Neural cell (in vitro differentiated cells): ENCODE measurements around the gene ANKRD49. TPM values are rescaled to one million over a fixed set of nuclear protein-coding genes. Genes with fewer than 3 reads are reported as not detected.

Source experiments
- H2AFZ ChIP-seq: fragments of 200-600, 300-800 bp; sonication (generic), shearing (Covaris generic); 2 replicates; pipeline ENCODE4 v1.6.0; 2014; ENCODE audit warnings: low read depth, mild to moderate bottlenecking, antibody characterized with exemption, low read length, moderate library complexity
- H3F3A ChIP-seq: fragments of 200-600 bp; shearing (Covaris generic); 2 replicates; pipeline ENCODE4 v1.6.1; 2016; ENCODE audit warnings: mild to moderate bottlenecking, moderate library complexity, mixed read lengths, antibody characterized with exemption, low read length; ENCODE audit not compliant: insufficient read depth, poor library complexity, severe bottlenecking
- H3K27ac ChIP-seq: fragments of 200-600, 300-800 bp; sonication (generic), shearing (Covaris generic); 2 replicates; pipeline ENCODE4 v1.5.1; 2014; ENCODE audit warnings: mild to moderate bottlenecking, low read length, moderate library complexity
- H3K27me3 ChIP-seq: fragments of 300-800, 200-600 bp; sonication (generic), shearing (Covaris generic); 2 replicates; pipeline ENCODE4 v1.6.0; 2014; ENCODE audit warnings: mild to moderate bottlenecking, low read depth, low read length, moderate library complexity; ENCODE audit not compliant: insufficient read depth
- H3K36me3 ChIP-seq: fragments of 300-800, 200-600 bp; sonication (generic), shearing (Covaris generic); 2 replicates; pipeline ENCODE4 v1.5.1; 2014; ENCODE audit warnings: mild to moderate bottlenecking, antibody characterized with exemption, low read length, moderate library complexity; ENCODE audit not compliant: insufficient read depth
- H3K4me2 ChIP-seq: fragments of 300-800, 200-600 bp; sonication (generic), shearing (Covaris generic); 2 replicates; pipeline ENCODE4 v1.6.0; 2014; ENCODE audit warnings: mild to moderate bottlenecking, low read length
- H3K4me3 ChIP-seq: fragments of 300-800, 200-600 bp; sonication (generic), shearing (Covaris generic); 2 replicates; pipeline ENCODE4 v1.5.1; 2014; ENCODE audit warnings: mild to moderate bottlenecking, low read length, moderate library complexity
- H3K79me2 ChIP-seq: fragments of 200-600 bp; shearing (Covaris generic); replicated peaks from 2 replicates; pipeline ENCODE4 v1.6.0; 2014; ENCODE audit warnings: mild to moderate bottlenecking, low read length, moderate library complexity; ENCODE audit not compliant: insufficient read depth
- H3K9ac ChIP-seq: fragments of 300-800, 200-600 bp; sonication (generic), shearing (Covaris generic); 2 replicates; pipeline ENCODE4 v1.6.1; 2016; ENCODE audit warnings: mild to moderate bottlenecking, low read length, mixed read lengths
- H3K9me2 ChIP-seq: fragments of 200-600 bp; shearing (Covaris generic); 2 replicates; pipeline ENCODE4 v1.6.1; 2016; ENCODE audit warnings: mild to moderate bottlenecking, low read length, mixed read lengths; ENCODE audit not compliant: insufficient read depth
- H3K9me3 ChIP-seq: fragments of 200-600, 300-800 bp; sonication (generic), shearing (Covaris generic); 2 replicates; pipeline ENCODE4 v1.6.1; 2016; ENCODE audit warnings: mild to moderate bottlenecking, mixed run types, low read length, moderate library complexity, mixed read lengths
- H4K20me1 ChIP-seq: fragments of 200-600 bp; shearing (Covaris generic); 2 replicates; pipeline ENCODE4 v1.6.1; 2016; ENCODE audit warnings: mild to moderate bottlenecking, mixed run types; ENCODE audit not compliant: insufficient read depth
- EP300 ChIP-seq: fragments of 450-650 bp; conservative IDR thresholded peaks from 2 replicates; pipeline ENCODE4 v1.6.1; 2014; ENCODE audit warnings: antibody characterized with exemption, mild to moderate bottlenecking, moderate library complexity; ENCODE audit not compliant: poor library complexity, severe bottlenecking
- EZH2 ChIP-seq: fragments of 200-600, 300-800 bp; shearing (Covaris generic), sonication (generic); IDR thresholded peaks from 2 replicates; pipeline ENCODE4 v1.6.1; 2014; ENCODE audit warnings: antibody characterized with exemption, low read length, borderline replicate concordance, mild to moderate bottlenecking; ENCODE audit not compliant: insufficient read depth, poor library complexity, severe bottlenecking
- MXI1 ChIP-seq: fragments of 450-650 bp; conservative IDR thresholded peaks from 2 replicates; pipeline ENCODE4 v1.6.1; 2014; ENCODE audit warnings: antibody characterized with exemption, mild to moderate bottlenecking; ENCODE audit not compliant: poor library complexity, severe bottlenecking
- POLR2AphosphoS5 ChIP-seq: IDR thresholded peaks from 2 replicates; pipeline ENCODE4 v1.6.1; 2012
- RAD21 ChIP-seq: fragments of 450-650 bp; conservative IDR thresholded peaks from 2 replicates; pipeline ENCODE4 v1.6.1; 2014; ENCODE audit warnings: antibody characterized with exemption, mild to moderate bottlenecking, moderate library complexity
- REST ChIP-seq: IDR thresholded peaks from 2 replicates; pipeline ENCODE4 v1.6.1; 2012; ENCODE audit warnings: borderline replicate concordance
- SMC3 ChIP-seq: fragments of 450-650 bp; conservative IDR thresholded peaks from 2 replicates; pipeline ENCODE4 v1.6.1; 2014; ENCODE audit warnings: antibody characterized with exemption, mild to moderate bottlenecking, moderate library complexity; ENCODE audit not compliant: poor library complexity
- TAF1 ChIP-seq: IDR thresholded peaks from 2 replicates; pipeline ENCODE4 v1.6.1; 2012; ENCODE audit warnings: low read depth
- polyA plus RNA-seq: library from polyadenylated mRNA; depleted of rRNA; stranded (reverse); fragments of >200 nt; gene quantifications from 2 replicates; pipeline ENCODE4 v1.2.3, GENCODE V29; 2014
- TF ChIP-seq, protein P1 (sequence below): fragments of 450-650 bp; IDR thresholded peaks from 2 replicates; pipeline ENCODE4 v1.5.1; 2014; ENCODE audit warnings: antibody characterized with exemption, mild to moderate bottlenecking, moderate library complexity; ENCODE audit not compliant: poor library complexity, severe bottlenecking

The ANKRD49 gene
- polyA plus RNA-seq, 1 donor from 2014 or later: 54.6 TPM

DNA sequence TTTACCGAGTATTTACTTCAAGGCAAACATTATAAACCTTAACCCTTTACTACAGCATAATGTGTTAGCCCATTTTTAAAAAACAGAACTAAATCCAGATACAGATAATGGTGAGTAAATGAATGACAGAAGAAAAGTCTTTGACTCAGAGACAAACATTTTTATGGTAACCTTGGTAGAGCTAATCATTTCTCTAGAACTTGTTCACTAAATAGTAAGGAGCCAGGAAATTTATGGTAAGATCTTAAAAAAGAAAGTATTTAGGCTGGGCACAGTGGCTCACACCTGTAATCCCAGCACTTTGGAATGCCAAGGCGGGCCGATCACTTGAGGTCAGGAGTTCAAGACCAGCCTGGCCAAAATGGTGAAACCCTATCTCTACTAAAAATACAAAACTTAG, 38.4 kb downstream of the ANKRD49 start:
- Histone ChIP-seq H3K79me2 (no peaks in the 10 kb centered on the region), H3K4me2 (no peak overlapping the region), H3K9me2 (no peaks in the 10 kb centered on the region), H3K4me3 (no peak overlapping the region), H2AFZ (no peak overlapping the region), H3K9me3 (no peaks in the 10 kb centered on the region), H3K27ac (no peak overlapping the region), H3K9ac (no peak overlapping the region), H3F3A (no peaks in the 10 kb centered on the region), H3K36me3 (no peaks in the 10 kb centered on the region), H4K20me1 (no peaks in the 10 kb centered on the region), H3K27me3 (no peaks in the 10 kb centered on the region)
- no peak for TF ChIP-seq TAF1
- TF ChIP-seq REST: no peak
- no peak for TF ChIP-seq POLR2AphosphoS5
- TF ChIP-seq EP300: no peak
- no peak for TF ChIP-seq EZH2
- no peak for TF ChIP-seq MXI1
- no peak for TF ChIP-seq SMC3
- TF ChIP-seq RAD21: no peak
- TF ChIP-seq, protein P1, sequence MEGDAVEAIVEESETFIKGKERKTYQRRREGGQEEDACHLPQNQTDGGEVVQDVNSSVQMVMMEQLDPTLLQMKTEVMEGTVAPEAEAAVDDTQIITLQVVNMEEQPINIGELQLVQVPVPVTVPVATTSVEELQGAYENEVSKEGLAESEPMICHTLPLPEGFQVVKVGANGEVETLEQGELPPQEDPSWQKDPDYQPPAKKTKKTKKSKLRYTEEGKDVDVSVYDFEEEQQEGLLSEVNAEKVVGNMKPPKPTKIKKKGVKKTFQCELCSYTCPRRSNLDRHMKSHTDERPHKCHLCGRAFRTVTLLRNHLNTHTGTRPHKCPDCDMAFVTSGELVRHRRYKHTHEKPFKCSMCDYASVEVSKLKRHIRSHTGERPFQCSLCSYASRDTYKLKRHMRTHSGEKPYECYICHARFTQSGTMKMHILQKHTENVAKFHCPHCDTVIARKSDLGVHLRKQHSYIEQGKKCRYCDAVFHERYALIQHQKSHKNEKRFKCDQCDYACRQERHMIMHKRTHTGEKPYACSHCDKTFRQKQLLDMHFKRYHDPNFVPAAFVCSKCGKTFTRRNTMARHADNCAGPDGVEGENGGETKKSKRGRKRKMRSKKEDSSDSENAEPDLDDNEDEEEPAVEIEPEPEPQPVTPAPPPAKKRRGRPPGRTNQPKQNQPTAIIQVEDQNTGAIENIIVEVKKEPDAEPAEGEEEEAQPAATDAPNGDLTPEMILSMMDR: no peak

DNA sequence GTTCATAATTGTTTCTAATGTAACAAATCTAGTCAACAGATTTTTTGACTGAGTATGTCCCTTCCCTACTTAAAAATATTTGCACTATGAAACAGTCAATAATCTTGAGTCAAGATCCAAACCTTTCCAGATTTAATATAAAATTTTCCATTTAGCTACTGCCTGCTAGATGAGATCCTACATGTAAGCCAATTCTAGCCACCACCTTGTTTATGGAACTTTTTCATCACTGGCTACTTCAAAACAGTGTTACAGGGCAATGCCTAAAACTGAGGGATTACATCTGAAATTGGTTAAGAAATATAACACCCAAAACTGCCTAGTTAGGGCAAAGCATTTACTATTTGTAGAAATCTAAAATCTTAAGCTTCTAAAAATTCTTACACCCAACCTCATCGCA, 39.4 kb downstream of the ANKRD49 start:
- no peaks in the 10 kb centered on the region for H3F3A ChIP-seq
- H4K20me1 ChIP-seq: no peaks in the 10 kb centered on the region
- TF ChIP-seq EP300: no peak
- no peak for TF ChIP-seq EZH2
- no peak for TF ChIP-seq MXI1
- no peak for TF ChIP-seq REST
- TF ChIP-seq SMC3: no peak
- TF ChIP-seq, protein P1: no peak
- no peak for TF ChIP-seq POLR2AphosphoS5
- no peak overlapping the region for H2AFZ ChIP-seq
- H3K9me2 ChIP-seq: no peaks in the 10 kb centered on the region
- H3K9ac ChIP-seq: no peak overlapping the region
- H3K36me3 ChIP-seq: no peaks in the 10 kb centered on the region
- H3K79me2 ChIP-seq: no peaks in the 10 kb centered on the region
- H3K4me3 ChIP-seq: no peak overlapping the region
- no peak overlapping the region for H3K4me2 ChIP-seq
- no peaks in the 10 kb centered on the region for H3K9me3 ChIP-seq
- no peak overlapping the region for H3K27ac ChIP-seq
- no peaks in the 10 kb centered on the region for H3K27me3 ChIP-seq
